ENCODE measurements around the gene SPAG9.

SPAG9 gene

DNA sequence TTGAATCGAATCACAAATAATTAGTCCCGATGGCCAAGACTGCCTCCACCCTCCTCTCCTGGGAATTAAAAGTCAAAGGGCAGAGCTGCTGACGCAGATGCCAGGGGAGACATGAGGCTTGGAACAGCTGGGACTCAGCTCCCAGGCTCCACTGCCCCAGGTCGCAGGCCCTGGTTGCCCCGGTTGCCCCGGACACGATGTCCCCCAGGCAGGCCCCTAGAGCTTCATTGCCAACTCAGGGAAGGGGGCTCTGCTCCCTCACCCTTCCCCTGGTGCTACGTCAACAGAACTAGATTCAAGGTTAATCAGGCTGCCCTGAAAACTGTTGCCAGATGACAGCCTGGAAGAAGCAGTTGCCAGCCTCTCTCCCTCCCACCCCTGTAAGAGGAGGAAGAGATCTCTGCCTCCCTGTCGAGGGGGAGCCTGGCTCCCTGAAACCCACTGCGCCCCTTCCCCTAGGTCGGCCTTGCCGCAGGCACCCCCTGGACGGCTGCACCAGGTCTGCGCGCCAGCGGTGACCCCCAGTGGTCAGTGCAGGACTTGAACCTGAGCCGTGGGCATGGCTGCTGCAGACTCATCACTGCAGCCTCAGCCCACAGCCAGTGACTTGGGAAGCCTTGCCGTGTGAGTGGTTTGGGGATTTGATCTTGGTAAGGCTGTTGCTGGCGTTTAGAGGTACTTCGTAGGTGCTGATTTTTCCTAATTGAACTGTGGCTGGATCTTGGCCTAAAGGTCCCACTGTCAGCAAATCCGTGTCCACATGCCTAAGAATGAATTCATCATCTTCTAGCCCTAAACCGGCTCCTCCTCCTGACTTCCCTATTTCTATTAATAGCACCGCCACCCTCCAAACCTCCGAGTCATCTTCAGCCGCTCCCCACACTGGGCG is 170.4 kb downstream of the SPAG9 start:
- no peaks in the 10 kb centered on the region for H3K27me3 ChIP-seq (ENCODE audit: control insufficient read depth in 1 of 2, insufficient read depth in 2 of 2, low read length in 2 of 2)
- peaks cover 59 to 75% of the 10 kb centered on the region in 2 donors for H3K4me1 ChIP-seq (ENCODE audit: control insufficient read depth in 1 of 2, insufficient read depth in 2 of 2, low read length in 2 of 2)
- H3K9me3 ChIP-seq (ENCODE audit: control insufficient read depth in 1 of 2, low read length in 2 of 2), result no peaks in the 10 kb centered on the region
- H3K4me3 ChIP-seq (ENCODE audit: low read depth in 1 of 2, low read length in 2 of 2), result peak overlapping the region; percentile 40 to 54
- H3K9ac ChIP-seq (ENCODE audit: low read depth in 1 of 2, low read length in 2 of 2), result peak overlapping the region; percentile 68 to 86
- H3K36me3 ChIP-seq (ENCODE audit: control insufficient read depth in 1 of 2, insufficient read depth in 2 of 2, low read length in 2 of 2), result no peaks in the 10 kb centered on the region
- H3K27ac ChIP-seq (ENCODE audit: low read depth, low read length), result peak overlapping the region; percentile 95

DNA sequence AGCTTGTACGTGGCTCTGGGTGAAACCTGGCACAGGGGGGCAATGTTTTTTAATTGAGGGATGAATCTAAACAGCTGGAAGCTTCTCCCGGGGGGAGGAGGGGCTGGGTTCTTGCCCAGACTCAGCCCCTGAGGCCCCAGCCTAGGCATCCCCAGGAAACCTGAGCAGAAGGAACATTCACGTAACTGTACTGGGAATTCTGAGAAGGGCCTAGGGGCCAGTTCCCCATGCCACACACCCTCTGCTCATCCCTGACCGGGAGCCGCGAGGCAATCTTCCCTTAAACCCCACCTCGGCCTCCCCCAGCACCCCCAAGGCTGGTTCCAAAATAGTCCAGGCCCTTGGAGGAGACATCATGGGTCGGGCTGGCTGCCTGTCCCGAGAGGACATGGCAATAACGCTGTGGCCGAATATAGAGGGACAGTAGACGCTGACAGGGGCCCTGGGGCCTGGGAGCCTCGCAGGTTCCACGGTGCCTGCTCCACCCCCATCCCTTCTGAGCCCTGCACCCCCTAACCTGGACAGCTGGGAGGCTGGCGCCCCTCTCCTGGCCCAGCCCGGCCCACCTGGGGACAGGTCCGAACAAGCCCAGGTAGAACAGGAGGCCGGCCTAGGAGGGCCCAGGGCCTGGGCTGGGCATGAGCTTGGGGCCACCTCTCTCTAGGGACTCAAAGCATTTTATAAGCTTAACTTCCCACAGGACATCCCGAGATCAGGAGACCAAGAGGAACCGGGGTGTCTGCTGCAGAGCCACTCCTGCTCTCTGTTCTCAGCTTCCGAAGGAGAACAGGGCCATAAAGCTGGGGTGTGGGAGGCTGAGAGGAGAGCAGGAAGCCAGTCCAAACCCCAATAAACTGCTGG is 171.3 kb downstream of the SPAG9 start:
- Histone ChIP-seq H3K4me3 (ENCODE audit: low read depth in 1 of 2, low read length in 2 of 2) (peak overlapping the region in 1 of 2 donors; percentile 54), H3K36me3 (ENCODE audit: control insufficient read depth in 1 of 2, insufficient read depth in 2 of 2, low read length in 2 of 2) (no peaks in the 10 kb centered on the region), H3K27me3 (ENCODE audit: control insufficient read depth in 1 of 2, insufficient read depth in 2 of 2, low read length in 2 of 2) (no peaks in the 10 kb centered on the region), H3K9ac (ENCODE audit: low read depth in 1 of 2, low read length in 2 of 2) (peak overlapping the region; percentile 68 to 86), H3K4me1 (ENCODE audit: control insufficient read depth in 1 of 2, insufficient read depth in 2 of 2, low read length in 2 of 2) (peaks cover 63 to 71% of the 10 kb centered on the region in 2 donors), H3K9me3 (ENCODE audit: control insufficient read depth in 1 of 2, low read length in 2 of 2) (no peaks in the 10 kb centered on the region), H3K27ac (ENCODE audit: low read depth, low read length) (peak overlapping the region; percentile 95)

DNA sequence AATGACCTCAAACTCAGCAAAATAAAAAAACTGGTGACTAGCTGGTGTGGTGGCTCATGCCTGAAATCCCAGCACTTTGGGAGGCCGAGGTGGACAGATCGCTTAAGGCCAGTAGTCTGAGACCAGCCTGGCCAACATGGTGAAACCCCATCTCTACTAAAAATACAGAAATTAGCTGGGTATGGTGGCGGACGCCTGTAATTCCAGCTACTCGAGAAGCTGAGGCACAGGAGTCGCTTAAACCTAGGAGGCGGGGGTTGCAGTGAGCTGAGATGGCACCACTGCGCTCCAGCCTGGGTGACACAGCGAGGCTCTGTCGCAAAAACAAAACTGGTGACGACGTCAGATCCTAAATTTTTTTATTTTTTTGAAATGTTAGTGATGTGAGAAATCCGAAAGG is 172.0 kb downstream of the SPAG9 start:
- H3K27me3 ChIP-seq (ENCODE audit: control insufficient read depth in 1 of 2, insufficient read depth in 2 of 2, low read length in 2 of 2), result no peaks in the 10 kb centered on the region
- H3K36me3 ChIP-seq (ENCODE audit: control insufficient read depth in 1 of 2, insufficient read depth in 2 of 2, low read length in 2 of 2), result no peaks in the 10 kb centered on the region
- no peaks in the 10 kb centered on the region for H3K9me3 ChIP-seq (ENCODE audit: control insufficient read depth in 1 of 2, low read length in 2 of 2)
- H3K9ac ChIP-seq (ENCODE audit: low read depth in 1 of 2, low read length in 2 of 2), result peak overlapping the region; percentile 68 to 86
- peak overlapping the region; percentile 95 for H3K27ac ChIP-seq (ENCODE audit: low read depth, low read length)
- H3K4me1 ChIP-seq (ENCODE audit: control insufficient read depth in 1 of 2, insufficient read depth in 2 of 2, low read length in 2 of 2), result peaks cover 66 to 70% of the 10 kb centered on the region in 2 donors
- H3K4me3 ChIP-seq (ENCODE audit: low read depth in 1 of 2, low read length in 2 of 2), result no peak overlapping the region

GRCh38 chr17:50947782-50948543 is 172.7 kb downstream of the SPAG9 start:
- Histone ChIP-seq H3K9ac (ENCODE audit: low read depth in 1 of 2, low read length in 2 of 2) (peak overlapping the region; percentile 31 to 58), H3K4me3 (ENCODE audit: low read depth in 1 of 2, low read length in 2 of 2) (peak overlapping the region in 1 of 2 donors; percentile 53), H3K4me1 (ENCODE audit: control insufficient read depth in 1 of 2, insufficient read depth in 2 of 2, low read length in 2 of 2) (peaks cover 70 to 72% of the 10 kb centered on the region in 2 donors), H3K27ac (ENCODE audit: low read depth, low read length) (peak overlapping the region; percentile 95), H3K36me3 (ENCODE audit: control insufficient read depth in 1 of 2, insufficient read depth in 2 of 2, low read length in 2 of 2) (no peaks in the 10 kb centered on the region), H3K9me3 (ENCODE audit: control insufficient read depth in 1 of 2, low read length in 2 of 2) (no peaks in the 10 kb centered on the region), H3K27me3 (ENCODE audit: control insufficient read depth in 1 of 2, insufficient read depth in 2 of 2, low read length in 2 of 2) (no peaks in the 10 kb centered on the region)

DNA sequence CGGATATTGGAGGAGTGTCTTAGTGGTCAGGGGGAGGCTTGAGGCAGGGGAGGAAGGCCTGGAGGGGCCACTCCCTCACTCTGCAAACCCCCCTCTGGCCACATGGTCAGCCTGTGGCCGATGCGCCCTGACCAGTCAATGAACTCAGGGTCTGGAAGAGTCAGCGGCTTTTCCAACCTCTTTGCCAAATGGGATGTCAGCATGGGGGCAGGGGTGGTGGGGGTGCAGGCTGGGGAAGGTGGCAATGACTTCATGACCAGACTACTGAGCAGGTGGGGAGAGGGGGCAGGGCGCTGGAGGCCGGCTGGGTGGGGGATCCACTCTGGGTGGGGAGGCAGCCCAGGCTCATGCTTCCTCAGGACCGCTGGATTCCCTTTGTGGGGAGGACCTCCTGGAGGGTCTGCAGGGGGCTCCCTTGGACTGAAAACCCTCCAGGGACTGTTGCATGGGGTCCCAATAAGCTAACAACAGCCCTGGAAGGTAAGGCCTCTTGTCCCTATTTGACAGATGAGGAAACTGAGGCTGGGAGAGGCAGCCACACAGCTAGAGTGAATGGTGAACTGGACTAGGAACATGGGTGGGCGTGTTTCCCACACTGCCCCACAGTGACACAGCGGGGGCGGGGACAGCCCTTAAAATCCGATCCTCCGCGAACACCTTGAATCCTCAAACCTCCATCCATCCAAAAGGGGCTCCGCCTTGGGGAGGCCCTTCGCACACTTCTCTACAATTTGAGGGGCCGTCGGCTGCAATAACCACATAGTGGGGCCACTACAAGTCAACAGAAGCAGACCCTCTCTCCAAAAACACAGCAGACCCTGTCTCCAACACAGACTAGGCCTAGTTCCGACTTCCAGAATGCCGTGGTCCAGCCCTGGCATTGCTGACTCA is 173.5 kb downstream of the SPAG9 start:
- no peaks in the 10 kb centered on the region for H3K9me3 ChIP-seq (ENCODE audit: control insufficient read depth in 1 of 2, low read length in 2 of 2)
- H3K4me3 ChIP-seq (ENCODE audit: low read depth in 1 of 2, low read length in 2 of 2), result no peak overlapping the region
- H3K4me1 ChIP-seq (ENCODE audit: control insufficient read depth in 1 of 2, insufficient read depth in 2 of 2, low read length in 2 of 2), result peaks cover 75 to 78% of the 10 kb centered on the region in 2 donors
- peak overlapping the region in 1 of 2 donors; percentile 58 for H3K9ac ChIP-seq (ENCODE audit: low read depth in 1 of 2, low read length in 2 of 2)
- peak overlapping the region; percentile 95 for H3K27ac ChIP-seq (ENCODE audit: low read depth, low read length)
- no peaks in the 10 kb centered on the region for H3K36me3 ChIP-seq (ENCODE audit: control insufficient read depth in 1 of 2, insufficient read depth in 2 of 2, low read length in 2 of 2)
- H3K27me3 ChIP-seq (ENCODE audit: control insufficient read depth in 1 of 2, insufficient read depth in 2 of 2, low read length in 2 of 2), result no peaks in the 10 kb centered on the region

DNA sequence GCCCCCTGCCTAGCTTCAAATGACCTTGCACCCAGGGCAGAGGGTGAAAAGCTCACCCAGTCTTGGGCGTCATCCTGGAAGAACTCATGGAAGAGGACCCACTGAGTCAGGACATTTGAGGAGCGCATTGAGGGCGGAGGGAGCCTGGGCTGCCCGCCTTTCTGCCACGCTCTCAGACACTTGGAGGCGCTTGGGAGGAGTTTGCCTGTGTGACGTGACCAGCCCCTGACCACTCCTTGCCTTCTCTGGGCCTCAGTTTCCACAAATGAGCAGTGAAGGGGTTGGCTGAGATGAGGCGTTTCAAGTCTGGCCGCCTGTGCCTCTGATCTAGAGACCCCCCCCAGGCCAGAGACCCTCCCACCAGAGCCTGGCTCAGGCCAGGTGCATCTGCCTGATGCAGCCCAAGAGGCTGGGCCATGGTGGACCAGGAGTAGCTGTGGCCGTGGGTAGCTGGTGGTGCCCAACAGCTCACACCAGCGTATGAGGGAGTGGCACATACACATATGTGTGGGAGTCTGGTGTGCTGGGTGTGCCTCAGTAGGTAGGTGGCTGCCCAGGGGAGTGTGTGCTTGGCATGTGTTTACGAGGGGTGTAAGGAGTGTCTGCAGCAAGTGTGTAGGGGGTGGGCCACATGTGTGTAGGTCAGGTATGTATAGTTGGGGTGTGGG is 174.3 kb downstream of the SPAG9 start:
- no peaks in the 10 kb centered on the region for H3K36me3 ChIP-seq (ENCODE audit: control insufficient read depth in 1 of 2, insufficient read depth in 2 of 2, low read length in 2 of 2)
- H3K4me3 ChIP-seq (ENCODE audit: low read depth in 1 of 2, low read length in 2 of 2), result no peak overlapping the region
- no peak overlapping the region for H3K9ac ChIP-seq (ENCODE audit: low read depth in 1 of 2, low read length in 2 of 2)
- no peaks in the 10 kb centered on the region for H3K27me3 ChIP-seq (ENCODE audit: control insufficient read depth in 1 of 2, insufficient read depth in 2 of 2, low read length in 2 of 2)
- H3K4me1 ChIP-seq (ENCODE audit: control insufficient read depth in 1 of 2, insufficient read depth in 2 of 2, low read length in 2 of 2), result peaks cover 72 to 77% of the 10 kb centered on the region in 2 donors
- H3K27ac ChIP-seq (ENCODE audit: low read depth, low read length), result no peak overlapping the region
- H3K9me3 ChIP-seq (ENCODE audit: control insufficient read depth in 1 of 2, low read length in 2 of 2), result no peaks in the 10 kb centered on the region

DNA sequence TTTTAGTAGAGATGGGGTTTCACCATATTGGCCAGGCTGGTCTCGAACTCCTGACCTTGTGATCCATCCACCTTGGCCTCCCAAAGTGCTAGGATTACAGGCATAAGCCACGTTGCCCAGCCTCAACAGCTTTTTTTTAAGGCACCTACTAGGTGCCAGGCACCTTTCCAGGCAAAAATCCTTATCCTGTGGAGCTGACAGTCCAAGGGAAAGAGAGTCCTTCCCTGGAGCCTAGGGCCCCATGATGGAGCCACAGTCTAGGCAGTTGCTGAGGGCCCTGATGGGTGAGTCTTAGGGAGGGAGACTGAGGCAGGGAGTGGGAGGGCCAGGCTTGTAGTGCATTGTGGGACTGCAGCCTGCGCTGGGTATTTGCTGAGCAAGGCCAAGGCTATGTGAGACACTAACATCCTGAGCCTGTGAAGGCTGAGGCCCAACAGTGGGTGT is 174.9 kb downstream of the SPAG9 start:
- H3K27ac ChIP-seq (ENCODE audit: low read depth, low read length), result no peak overlapping the region
- peaks cover 70 to 75% of the 10 kb centered on the region in 2 donors for H3K4me1 ChIP-seq (ENCODE audit: control insufficient read depth in 1 of 2, insufficient read depth in 2 of 2, low read length in 2 of 2)

GRCh38 chr17:50944902-50945720 is 175.6 kb downstream of the SPAG9 start:
- no peaks in the 10 kb centered on the region for H3K36me3 ChIP-seq (ENCODE audit: control insufficient read depth in 1 of 2, insufficient read depth in 2 of 2, low read length in 2 of 2)
- peaks cover 63 to 68% of the 10 kb centered on the region in 2 donors for H3K4me1 ChIP-seq (ENCODE audit: control insufficient read depth in 1 of 2, insufficient read depth in 2 of 2, low read length in 2 of 2)
- H3K27ac ChIP-seq (ENCODE audit: low read depth, low read length), result no peak overlapping the region
- peak overlapping the region; percentile 53 to 76 for H3K4me3 ChIP-seq (ENCODE audit: low read depth in 1 of 2, low read length in 2 of 2)
- no peaks in the 10 kb centered on the region for H3K27me3 ChIP-seq (ENCODE audit: control insufficient read depth in 1 of 2, insufficient read depth in 2 of 2, low read length in 2 of 2)
- no peaks in the 10 kb centered on the region for H3K9me3 ChIP-seq (ENCODE audit: control insufficient read depth in 1 of 2, low read length in 2 of 2)
- peak overlapping the region; percentile 40 to 44 for H3K9ac ChIP-seq (ENCODE audit: low read depth in 1 of 2, low read length in 2 of 2)

More for the DNA sequence above, 174.9 kb downstream of the SPAG9 start:
- no peaks in the 10 kb centered on the region for H3K27me3 ChIP-seq (ENCODE audit: control insufficient read depth in 1 of 2, insufficient read depth in 2 of 2, low read length in 2 of 2)
- H3K9me3 ChIP-seq (ENCODE audit: control insufficient read depth in 1 of 2, low read length in 2 of 2), result no peaks in the 10 kb centered on the region
- no peak overlapping the region for H3K9ac ChIP-seq (ENCODE audit: low read depth in 1 of 2, low read length in 2 of 2)
- no peaks in the 10 kb centered on the region for H3K36me3 ChIP-seq (ENCODE audit: control insufficient read depth in 1 of 2, insufficient read depth in 2 of 2, low read length in 2 of 2)
- H3K4me3 ChIP-seq (ENCODE audit: low read depth in 1 of 2, low read length in 2 of 2), result no peak overlapping the region

All from duodenal mucosa (tissue), 2 donors.